Suprapubic skin (tissue), 3 donors: ENCODE measurements around the gene BIN1.

Experiments
- CTCF ChIP-seq, 2 donors: fragments of 200-600 bp in 1 of 2; fragments of 450-650 bp in 1 of 2; sonication (generic) in 1 of 2; IDR thresholded peaks; one replicate each; pipeline ENCODE4 v1.5.1; 2016 to 2019; ENCODE audit warnings: antibody characterized with exemption in 2 of 2, mild to moderate bottlenecking in 1 of 2, moderate library complexity in 1 of 2
- EP300 ChIP-seq: sonication (generic); formaldehyde crosslinking; IDR thresholded peaks from one replicate; pipeline ENCODE4 v1.6.1; 2017; ENCODE audit warnings: antibody characterized with exemption
- POLR2A ChIP-seq, 2 donors: fragments of 450-650 bp; IDR thresholded peaks; one replicate each; pipeline ENCODE4 v1.6.1; 2017; ENCODE audit warnings: antibody characterized with exemption in 2 of 2, mild to moderate bottlenecking in 2 of 2, moderate library complexity in 2 of 2

- no peak for TF ChIP-seq CTCF (IDR thresholded peaks at IDR 0.05)
- TF ChIP-seq EP300: no peak
- TF ChIP-seq POLR2A (IDR thresholded peaks at IDR 0.05): no peak
These were observed 42.4 kb upstream of the BIN1 start for GRCh38 chr2:127149384-127149783.
